Endothelial cell of umbilical vein (primary cell): ENCODE results near the gene ADAMTS19. TPM values are rescaled to one million over a fixed set of nuclear protein-coding genes. Genes with fewer than 3 reads are reported as not detected.

Experiments
- BruUV-seq: library from RNA; stranded (reverse); fragments of 400-500 nt; replicated peaks from 2 replicates; lab custom pipeline; 2021; lab: Mats Ljungman, UMichigan
- CTCF ChIA-PET: fragments of 300-600, 350-600 bp; sonication (Branson Sonifier 250); formaldehyde crosslinking; loops from one replicate; lab custom pipeline; 2021; ENCODE audit warnings: antibody characterized with exemption, inconsistent platforms; lab: Charles Lee
- POLR2A ChIA-PET: fragments of 300-600, 350-600 bp; sonication (Branson Sonifier 250); formaldehyde crosslinking; loops from one replicate; lab custom pipeline; 2021; ENCODE audit warnings: antibody characterized with exemption, inconsistent platforms; lab: Charles Lee
- DNase-seq: peaks from one replicate; pipeline ENCODE4 v3.0.0-alpha.2; 2011; ENCODE audit warnings: low read depth, low spot score
- FAIRE-seq: peaks from 2 replicates; lab custom pipeline; 2011; peaks lifted over from hg19 to GRCh38; lab: Jason Lieb, UNC
- H2AFZ ChIP-seq: 2 replicates; pipeline ENCODE4 v1.6.0; 2012; ENCODE audit warnings: low read depth, low read length, control low read depth, inconsistent platforms
- H3K27ac ChIP-seq: 2 replicates; pipeline ENCODE4 v1.5.1; 2011; ENCODE audit warnings: low read depth, mild to moderate bottlenecking, control low read depth, low read length, moderate library complexity; ENCODE audit not compliant: insufficient read depth
- H3K27me3 ChIP-seq, 2 experiments: 2 replicates each; pipeline versions ENCODE4 v1.6.0 to v1.6.1; 2011; ENCODE audit warnings: low read length in 2 of 2, mixed read lengths in 1 of 2; ENCODE audit not compliant: control insufficient read depth in 2 of 2, insufficient read depth in 2 of 2
- H3K36me3 ChIP-seq, 2 experiments: 2 replicates in 1 of 2; 3 replicates in 1 of 2; pipeline ENCODE4 v1.5.1; 2011; ENCODE audit warnings: low read length in 2 of 2, mild to moderate bottlenecking in 1 of 2, moderate library complexity in 1 of 2; ENCODE audit not compliant: control insufficient read depth in 2 of 2, insufficient read depth in 2 of 2; ENCODE audit errors: extremely low read depth in 1 of 2
- H3K4me1 ChIP-seq: 3 replicates; pipeline ENCODE4 v1.5.1; 2011; ENCODE audit warnings: mild to moderate bottlenecking, low read length; ENCODE audit not compliant: control insufficient read depth, insufficient read depth; ENCODE audit errors: extremely low read depth
- H3K4me2 ChIP-seq: 2 replicates; pipeline ENCODE4 v1.6.1; 2011; ENCODE audit warnings: low read length, control low read depth, mixed read lengths; ENCODE audit not compliant: insufficient read depth
- H3K4me3 ChIP-seq, 3 experiments: fragments of 200-600 bp in 1 of 3; sonication (generic), shearing (Covaris generic) in 1 of 3; replicated peaks in 1 of 3; 2 replicates each; pipeline ENCODE4 v1.5.1; 2011 to 2016; ENCODE audit warnings: control low read depth in 3 of 3, low read length in 3 of 3, mild to moderate bottlenecking in 2 of 3, inconsistent platforms in 1 of 3, low read depth in 1 of 3, moderate library complexity in 1 of 3; ENCODE audit not compliant: insufficient read depth in 1 of 3
- H3K79me2 ChIP-seq: 2 replicates; pipeline ENCODE4 v1.6.0; 2012; ENCODE audit warnings: low read length, inconsistent platforms; ENCODE audit not compliant: control insufficient read depth, insufficient read depth
- H3K9ac ChIP-seq: replicated peaks from 2 replicates; pipeline ENCODE3; 2011; ENCODE audit warnings: low read length, control low read depth; ENCODE audit not compliant: insufficient read depth; ENCODE audit errors: extremely low read depth
- H3K9me1 ChIP-seq: replicated peaks from 3 replicates; pipeline ENCODE4 v1.6.0; 2011; ENCODE audit warnings: mild to moderate bottlenecking, low read length; ENCODE audit not compliant: control insufficient read depth, insufficient read depth; ENCODE audit errors: extremely low read depth
- H3K9me3 ChIP-seq: replicated peaks from 2 replicates; pipeline ENCODE4 v1.5.1; 2012; ENCODE audit warnings: low read length, inconsistent platforms; ENCODE audit not compliant: control insufficient read depth, insufficient read depth
- H4K20me1 ChIP-seq: replicated peaks from 2 replicates; pipeline ENCODE3; 2011; ENCODE audit warnings: mild to moderate bottlenecking, low read length; ENCODE audit not compliant: control insufficient read depth, insufficient read depth; ENCODE audit errors: extremely low read depth
- CTCF ChIP-seq, 2 donors: IDR thresholded peaks; 1 replicate in 1 of 2; 2 replicates in 1 of 2; pipeline ENCODE4 v1.5.1; 2011; ENCODE audit warnings: low read length in 2 of 2, mild to moderate bottlenecking in 2 of 2, moderate library complexity in 2 of 2, control low read depth in 1 of 2, inconsistent platforms in 1 of 2, low read depth in 1 of 2; ENCODE audit not compliant: insufficient read depth in 1 of 2; ENCODE audit errors: extremely low read depth in 1 of 2
- EZH2 ChIP-seq: IDR thresholded peaks from 2 replicates; pipeline ENCODE4 v1.6.1; 2012; ENCODE audit warnings: borderline replicate concordance, low read depth, mild to moderate bottlenecking, moderate library complexity, low read length, inconsistent platforms; ENCODE audit not compliant: severe bottlenecking
- FOS ChIP-seq: IDR thresholded peaks from 2 replicates; pipeline ENCODE4 v1.6.1; 2011; ENCODE audit warnings: mild to moderate bottlenecking, low read length, moderate library complexity, borderline replicate concordance; ENCODE audit not compliant: insufficient read depth
- GATA2 ChIP-seq: IDR thresholded peaks from 2 replicates; pipeline ENCODE4 v1.7.0; 2011; ENCODE audit warnings: low read depth, mild to moderate bottlenecking, moderate library complexity, mixed read lengths, low read length; ENCODE audit not compliant: insufficient read length, insufficient read depth
- JUN ChIP-seq: IDR thresholded peaks from 2 replicates; pipeline ENCODE4 v1.6.1; 2011; ENCODE audit warnings: borderline replicate concordance, low read depth; ENCODE audit not compliant: insufficient read length, insufficient read depth
- MAX ChIP-seq: IDR thresholded peaks from 2 replicates; pipeline ENCODE4 v1.6.1; 2011; ENCODE audit not compliant: insufficient read depth, insufficient read length
- POLR2A ChIP-seq: IDR thresholded peaks from 2 replicates; pipeline ENCODE4 v1.6.1; 2012; ENCODE audit warnings: low read depth, mild to moderate bottlenecking, control low read depth, low read length
- POLR2AphosphoS5 ChIP-seq: IDR thresholded peaks from 2 replicates; pipeline ENCODE4 v1.6.1; 2012; ENCODE audit warnings: low read depth, mild to moderate bottlenecking, control low read depth, low read length, moderate library complexity; ENCODE audit not compliant: insufficient read depth
- dilution Hi-C: fragments of 300-500 bp; cut with MboI; formaldehyde crosslinking; loops from one replicate; pipeline ENCODE4 v1.15.0; 2019; ENCODE audit warnings: low sequenced_read_pairs; ENCODE audit not compliant: extremely low pct_ligation_motif_present
- intact Hi-C: fragments of 100-400 bp; cut with micrococcal nuclease; formaldehyde crosslinking; loops from one replicate; pipeline ENCODE4 v1.10.0; 2022
- polyA plus RNA-seq, 4 experiments: library from polyadenylated mRNA; depleted of rRNA in 3 of 4; stranded (reverse) in 3 of 4; unstranded in 1 of 4; fragments of >200 nt; gene quantifications; 2 replicates each; pipeline versions ENCODE4 v1.2.1 to v1.2.3, GENCODE V29; 2011 to 2012; ENCODE audit warnings: missing spikeins in 1 of 4
- total RNA-seq: library from RNA; stranded (reverse); gene quantifications from 2 replicates; pipeline ENCODE4 v1.2.3, GENCODE V29; 2021

ADAMTS19 gene
- total and polyA plus RNA-seq, 2 donors (not counting 3 experiments of a cell fraction or from before 2014, with no cell fraction given), result not detected

GRCh38 chr5:129507527-129507926 is 47.4 kb downstream of the ADAMTS19 start:
- H3K9me3 ChIP-seq, result no peaks in the 10 kb centered on the region
- H3K4me1 ChIP-seq, result no peaks in the 10 kb centered on the region
- no peak overlapping the region for H2AFZ ChIP-seq
- no peak for TF ChIP-seq JUN
- no peak for TF ChIP-seq FOS
- TF ChIP-seq POLR2A, result no peak
- no peak for TF ChIP-seq POLR2AphosphoS5
- TF ChIP-seq CTCF (IDR thresholded peaks at IDR 0.05; ENCODE audit: extremely low read depth in 1 of 2, insufficient read depth in 1 of 2, low read depth in 1 of 2, low read length in 2 of 2), result no peak
- TF ChIP-seq GATA2, result no peak
- TF ChIP-seq EZH2, result no peak
- TF ChIP-seq MAX, result no peak
- ChIA-PET CTCF (no interaction called here), POLR2A (no interaction called here)
- BruUV-seq, result no TSS peak
- no peak overlapping the region for H3K9ac ChIP-seq
- FAIRE-seq, result no peak
- intact Hi-C loops (no loop called here), dilution Hi-C loops (no loop called here)
- H4K20me1 ChIP-seq, result no peaks in the 10 kb centered on the region
- no peaks in the 10 kb centered on the region for H3K9me1 ChIP-seq
- H3K4me3 ChIP-seq, result no peak overlapping the region
- DNase-seq, result no peak
- H3K4me2 ChIP-seq, result no peak overlapping the region
- no peak overlapping the region for H3K27ac ChIP-seq
- no peaks in the 10 kb centered on the region for H3K79me2 ChIP-seq
- no peaks in the 10 kb centered on the region for H3K36me3 ChIP-seq
- no peaks in the 10 kb centered on the region for H3K27me3 ChIP-seq
